Measurements from ENCODE around the gene TMEM221. TPM values are rescaled to one million over a fixed set of nuclear protein-coding genes. Genes with fewer than 3 reads are reported as not detected.
A peak's percentile ranks its signal among the peaks of the same experiment; 100 is the strongest.
"Not testable (repeated sequence)": the region's sequence is repeated elsewhere in the genome, so short reads cannot be mapped to it uniquely, and the experiment has no call there.

Gene TMEM221
- total RNA-seq, 1 donor from 2014 or later: 6.0 TPM

DNA sequence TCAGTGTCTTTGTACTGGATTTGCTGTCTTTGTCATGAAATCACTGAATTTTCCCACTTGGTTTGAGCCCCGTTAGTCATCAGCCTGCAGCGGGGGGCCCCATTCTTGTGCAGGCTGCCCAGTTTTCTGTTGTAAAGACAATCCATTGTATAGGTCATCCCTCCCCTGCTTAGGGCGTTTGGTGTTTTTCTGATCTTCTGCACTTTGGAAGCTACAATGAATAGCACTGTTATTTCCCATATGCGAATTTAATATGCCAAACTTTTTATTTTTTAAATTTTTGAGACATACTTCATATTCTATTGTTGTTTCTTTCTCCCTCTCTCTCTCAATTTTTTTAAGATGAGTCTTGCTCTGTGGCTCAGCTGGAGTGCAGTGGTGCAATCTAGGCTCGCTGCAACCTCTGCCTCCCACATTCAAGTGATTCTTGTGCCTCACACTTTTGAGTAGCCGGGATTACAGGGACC, 30.9 kb upstream of the TMEM221 start:
- H3K4me3 Mint-ChIP-seq: no peak overlapping the region
- peak overlapping the region; percentile 12 for H3K27ac Mint-ChIP-seq
- no peaks in the 10 kb centered on the region for H3K27me3 Mint-ChIP-seq (ENCODE audit: low read depth)
- DNase-seq (ENCODE audit: low spot score in 2 of 2, unreplicated experiment in 2 of 2): no peak
- peaks cover under 1% of the 10 kb centered on the region for H3K36me3 Mint-ChIP-seq
- H3K9me3 Mint-ChIP-seq: no peaks in the 10 kb centered on the region
- TF ChIP-seq, protein P1, sequence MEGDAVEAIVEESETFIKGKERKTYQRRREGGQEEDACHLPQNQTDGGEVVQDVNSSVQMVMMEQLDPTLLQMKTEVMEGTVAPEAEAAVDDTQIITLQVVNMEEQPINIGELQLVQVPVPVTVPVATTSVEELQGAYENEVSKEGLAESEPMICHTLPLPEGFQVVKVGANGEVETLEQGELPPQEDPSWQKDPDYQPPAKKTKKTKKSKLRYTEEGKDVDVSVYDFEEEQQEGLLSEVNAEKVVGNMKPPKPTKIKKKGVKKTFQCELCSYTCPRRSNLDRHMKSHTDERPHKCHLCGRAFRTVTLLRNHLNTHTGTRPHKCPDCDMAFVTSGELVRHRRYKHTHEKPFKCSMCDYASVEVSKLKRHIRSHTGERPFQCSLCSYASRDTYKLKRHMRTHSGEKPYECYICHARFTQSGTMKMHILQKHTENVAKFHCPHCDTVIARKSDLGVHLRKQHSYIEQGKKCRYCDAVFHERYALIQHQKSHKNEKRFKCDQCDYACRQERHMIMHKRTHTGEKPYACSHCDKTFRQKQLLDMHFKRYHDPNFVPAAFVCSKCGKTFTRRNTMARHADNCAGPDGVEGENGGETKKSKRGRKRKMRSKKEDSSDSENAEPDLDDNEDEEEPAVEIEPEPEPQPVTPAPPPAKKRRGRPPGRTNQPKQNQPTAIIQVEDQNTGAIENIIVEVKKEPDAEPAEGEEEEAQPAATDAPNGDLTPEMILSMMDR (IDR thresholded peaks at IDR 0.05; ENCODE audit: unreplicated experiment): no peak
- peaks cover 1% of the 10 kb centered on the region for H3K4me1 Mint-ChIP-seq

DNA sequence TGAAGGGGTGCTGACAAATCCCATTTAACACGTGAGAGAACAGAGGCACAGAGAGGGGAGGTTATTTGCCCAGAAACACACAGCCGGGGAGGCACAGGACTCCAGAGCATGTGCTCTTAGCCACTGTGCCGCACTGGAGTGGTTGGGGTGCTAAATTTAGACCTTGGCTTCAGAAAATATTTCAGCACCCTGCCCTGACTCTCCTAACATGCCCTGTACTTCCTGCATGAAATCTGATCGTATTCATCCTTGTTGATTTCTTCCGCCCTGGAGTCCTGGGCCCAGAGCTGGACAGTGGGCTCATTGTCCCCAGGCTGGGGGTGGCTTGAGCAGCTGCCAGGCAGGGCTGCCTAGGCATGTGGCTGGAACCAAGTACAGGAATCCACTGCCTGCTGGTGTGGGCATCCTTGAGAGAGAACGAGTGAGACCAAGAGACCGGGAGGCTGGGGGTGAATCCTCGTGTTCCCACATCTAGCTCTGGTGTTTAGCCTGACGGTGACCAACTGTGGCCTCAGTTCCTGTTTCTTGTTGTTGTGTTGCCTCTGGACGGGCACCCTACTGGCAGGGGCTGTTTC, 27.2 kb upstream of the TMEM221 start:
- TF ChIP-seq, protein P1 (IDR thresholded peaks at IDR 0.05; ENCODE audit: unreplicated experiment): no peak
- H3K27ac Mint-ChIP-seq: no peak overlapping the region
- no peaks in the 10 kb centered on the region for H3K27me3 Mint-ChIP-seq (ENCODE audit: low read depth)
- H3K9me3 Mint-ChIP-seq: no peaks in the 10 kb centered on the region
- H3K4me3 Mint-ChIP-seq: no peak overlapping the region
- peaks cover 8% of the 10 kb centered on the region for H3K4me1 Mint-ChIP-seq
- peaks cover 1% of the 10 kb centered on the region for H3K36me3 Mint-ChIP-seq
- DNase-seq (ENCODE audit: low spot score in 2 of 2, unreplicated experiment in 2 of 2): no peak

DNA sequence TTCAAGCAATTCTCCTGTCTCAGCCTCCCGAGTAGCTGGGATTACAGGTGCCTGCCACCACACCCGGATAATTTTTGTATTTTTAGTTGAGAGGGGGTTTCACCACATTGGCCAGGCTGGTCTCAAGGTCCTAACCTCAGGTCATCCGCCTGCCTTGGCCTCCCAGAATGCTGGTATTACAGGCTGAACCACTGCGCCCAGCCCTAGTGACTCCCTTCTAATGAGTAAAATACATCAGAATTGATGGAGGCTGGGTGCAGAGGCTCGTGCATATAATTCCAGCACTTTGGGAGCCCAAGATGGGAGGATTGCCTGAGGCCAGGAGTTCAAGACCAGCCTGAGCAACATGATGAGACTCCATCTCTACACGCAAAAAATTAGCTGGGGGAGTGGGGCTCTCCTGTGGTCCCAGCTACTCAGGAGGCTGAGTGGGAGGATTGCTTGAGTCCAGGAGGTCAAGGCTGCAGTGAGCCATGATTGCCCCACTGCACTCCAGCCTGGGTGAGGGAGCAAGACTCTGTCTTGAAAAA, 26.6 kb upstream of the TMEM221 start:
- H3K4me3 Mint-ChIP-seq; DNase-seq (ENCODE audit: low spot score in 2 of 2, unreplicated experiment in 2 of 2); H3K36me3 Mint-ChIP-seq; H3K27me3 Mint-ChIP-seq (ENCODE audit: low read depth); H3K4me1 Mint-ChIP-seq; H3K9me3 Mint-ChIP-seq; H3K27ac Mint-ChIP-seq: not testable (repeated sequence)

DNA sequence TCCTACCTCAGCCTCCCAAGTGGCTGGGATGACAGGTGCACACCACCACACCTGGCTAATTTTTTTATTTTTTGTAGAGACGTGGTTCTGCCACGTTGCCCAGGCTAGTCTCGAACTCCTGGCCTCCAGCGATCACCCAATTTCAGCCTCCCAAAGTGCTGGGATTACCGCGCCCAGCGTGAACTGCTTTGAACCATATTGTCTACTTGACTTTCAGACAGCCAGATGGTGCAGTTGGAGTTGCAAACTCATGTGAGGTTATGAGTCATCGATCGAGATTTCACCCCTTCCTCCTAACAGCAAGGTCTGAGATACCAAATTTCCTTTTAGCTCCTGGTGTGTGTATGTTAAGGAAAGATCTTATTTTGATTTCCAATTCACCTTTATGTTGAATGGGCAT, 24.6 kb upstream of the TMEM221 start:
- Mint-ChIP-seq H3K36me3 (peaks cover 1% of the 10 kb centered on the region), H3K4me3 (no peak overlapping the region), H3K27ac (no peak overlapping the region), H3K4me1 (peaks cover 15% of the 10 kb centered on the region), H3K9me3 (no peaks in the 10 kb centered on the region), H3K27me3 (ENCODE audit: low read depth) (no peaks in the 10 kb centered on the region)
- DNase-seq (ENCODE audit: low spot score in 2 of 2, unreplicated experiment in 2 of 2): no peak
- TF ChIP-seq, protein P1 (IDR thresholded peaks at IDR 0.05; ENCODE audit: unreplicated experiment): no peak

DNA sequence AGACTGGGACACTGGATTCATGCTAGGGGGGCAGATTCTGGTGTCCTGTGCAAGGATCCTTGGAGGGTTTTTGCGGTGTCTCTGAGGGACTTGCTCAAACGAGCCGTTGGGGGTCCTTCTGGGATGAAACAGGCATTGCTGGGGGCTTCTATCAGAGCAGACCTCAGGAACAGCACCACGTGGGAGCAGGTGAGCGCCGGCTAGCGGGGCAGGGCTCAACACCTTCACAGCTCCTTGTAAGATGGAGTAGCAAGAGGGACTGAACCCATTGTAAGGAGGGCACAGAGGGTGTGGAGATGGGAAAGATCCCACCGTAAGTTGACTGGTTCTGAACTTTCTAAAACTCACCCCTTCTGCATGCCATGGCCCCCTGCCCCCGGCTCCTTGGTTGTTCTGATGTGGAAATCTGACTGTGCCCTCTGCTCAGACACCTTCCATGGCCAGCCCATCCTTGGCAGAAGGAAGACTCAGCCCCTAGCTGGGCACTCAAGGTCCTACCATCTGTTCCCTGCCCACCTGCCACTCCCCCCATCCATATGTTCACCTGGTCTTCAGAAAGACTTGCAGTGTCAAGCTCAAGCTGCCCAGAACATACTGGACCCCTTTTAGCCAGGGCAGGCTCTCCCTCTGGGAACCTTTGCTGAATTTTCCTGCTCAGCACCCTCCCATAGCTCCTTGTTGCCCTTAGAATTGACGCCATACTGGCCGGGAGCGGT, 23.1 kb upstream of the TMEM221 start:
- TF ChIP-seq, protein P1 (IDR thresholded peaks at IDR 0.05; ENCODE audit: unreplicated experiment): no peak
- Mint-ChIP-seq H3K27ac (no peak overlapping the region), H3K9me3 (no peaks in the 10 kb centered on the region), H3K4me1 (peaks cover 15% of the 10 kb centered on the region), H3K27me3 (ENCODE audit: low read depth) (no peaks in the 10 kb centered on the region), H3K36me3 (peaks cover 1% of the 10 kb centered on the region), H3K4me3 (peak overlapping the region; percentile 88)
- DNase-seq (ENCODE audit: low spot score in 2 of 2, unreplicated experiment in 2 of 2): no peak

Measured in mesothelial cell of epicardium (in vitro differentiated cells).